Natural killer cell treated with Interleukin-12 subunit alpha and Interleukin-12 subunit beta and Interleukin-15 and Interleukin-18, amount 100 ng/mL, for 72 hours (primary cell): ENCODE results near the gene PCED1B. TPM values are rescaled to one million over a fixed set of nuclear protein-coding genes. Genes with fewer than 3 reads are reported as not detected.
"Not testable (repeated sequence)": the region's sequence is repeated elsewhere in the genome, so short reads cannot be mapped to it uniquely, and the experiment has no call there.

ENCODE experiments used
- ATAC-seq, 2 donors: fragments of 150-1000 bp; cut with Tn5 transposase in 1 of 2; sonication (Bioruptor Pico), chemical (Tn5 transposase) in 1 of 2; 2 replicates each; pipeline ENCODE4 v1.10.0; 2021
- DNase-seq: peaks from one replicate; pipeline ENCODE4 v3.0.0; 2022; ENCODE audit warnings: low spot score
- H3K27ac Mint-ChIP-seq, 2 donors: 1 replicate in 1 of 2; 2 replicates in 1 of 2; pipeline ENCODE4 v1.8.0; 2022; ENCODE audit warnings: mixed read lengths in 2 of 2, mild to moderate bottlenecking in 1 of 2, moderate library complexity in 1 of 2
- H3K27me3 Mint-ChIP-seq, 2 donors: 1 replicate in 1 of 2; 2 replicates in 1 of 2; pipeline ENCODE4 v1.8.0; 2022; ENCODE audit warnings: mixed read lengths in 2 of 2
- H3K36me3 Mint-ChIP-seq: one replicate; pipeline ENCODE4 v1.8.0; 2022; ENCODE audit warnings: mixed read lengths
- H3K4me1 Mint-ChIP-seq, 2 donors: 1 replicate in 1 of 2; 2 replicates in 1 of 2; pipeline ENCODE4 v1.8.0; 2022; ENCODE audit warnings: low read depth in 2 of 2, mixed read lengths in 2 of 2, mild to moderate bottlenecking in 1 of 2
- H3K4me3 Mint-ChIP-seq: one replicate; pipeline ENCODE4 v1.8.0; 2022; ENCODE audit warnings: mixed read lengths
- H3K9me3 Mint-ChIP-seq: 2 replicates; pipeline ENCODE4 v1.8.0; 2022; ENCODE audit warnings: mixed read lengths
- total RNA-seq, 2 donors: library from RNA; stranded (reverse); gene quantifications; one replicate each; pipeline ENCODE4 v1.2.3, GENCODE V29; 2022

Gene PCED1B
- total RNA-seq, 2 donors from 2014 or later = 39.5 to 41.2 TPM

DNA sequence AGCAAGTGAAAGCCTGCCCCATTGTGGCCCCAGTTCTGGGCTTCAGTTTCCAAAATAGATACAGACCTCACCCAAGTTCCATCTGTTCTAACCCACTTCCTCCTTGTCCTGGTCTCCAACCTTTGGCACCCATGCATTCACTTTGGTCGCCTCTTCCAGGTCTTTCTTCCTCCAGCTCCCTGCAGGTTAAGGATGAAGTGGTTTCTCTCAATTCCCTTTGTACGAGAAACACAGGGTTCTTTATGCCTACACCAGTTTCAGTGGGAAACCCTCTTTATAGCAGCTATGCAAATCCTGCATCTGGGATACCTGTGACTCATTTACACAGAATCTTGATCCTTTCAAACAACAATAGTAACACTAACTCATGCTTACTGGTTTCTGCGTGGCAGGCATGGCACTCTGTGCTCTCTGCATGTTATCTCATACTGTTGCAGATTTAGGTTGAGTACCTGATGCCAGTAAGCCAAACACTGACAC is 110.9 kb downstream of the PCED1B start:
- no peaks in the 10 kb centered on the region for H3K27me3 Mint-ChIP-seq
- DNase-seq (no peak), ATAC-seq (no peak)
- peak overlapping the region; percentile 82 for H3K4me3 Mint-ChIP-seq
- peak overlapping the region; percentile 95 to 98 for H3K27ac Mint-ChIP-seq
- peaks cover 61 to 63% of the 10 kb centered on the region in 2 donors for H3K4me1 Mint-ChIP-seq
- H3K36me3 Mint-ChIP-seq = peaks cover 14% of the 10 kb centered on the region
- H3K9me3 Mint-ChIP-seq = peaks cover 6% of the 10 kb centered on the region

DNA sequence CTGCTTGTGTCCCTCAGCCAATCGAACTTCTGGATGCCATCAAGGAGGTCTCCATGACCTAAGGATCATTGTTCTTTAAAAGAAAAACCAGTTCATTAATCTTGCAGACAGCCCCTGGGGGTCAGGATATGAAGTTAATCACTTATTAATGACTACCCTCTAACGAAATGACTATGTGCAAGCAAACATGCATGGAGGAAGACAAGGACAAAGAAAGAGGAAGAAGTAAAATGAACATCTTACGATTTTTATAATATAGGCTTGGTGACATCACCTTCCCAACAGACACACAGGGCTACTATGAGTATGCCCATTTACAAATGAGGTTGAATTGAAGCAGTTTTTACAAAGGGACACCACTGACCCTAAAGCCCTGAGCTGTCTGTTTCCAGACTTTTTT is 111.5 kb downstream of the PCED1B start:
- Mint-ChIP-seq H3K27ac (peak overlapping the region; percentile 95 to 98), H3K27me3 (no peaks in the 10 kb centered on the region), H3K36me3 (peaks cover 14% of the 10 kb centered on the region), H3K4me1 (peaks cover 61 to 63% of the 10 kb centered on the region in 2 donors), H3K9me3 (peaks cover 6% of the 10 kb centered on the region), H3K4me3 (peak overlapping the region; percentile 82)
- DNase-seq (no peak), ATAC-seq (no peak)

DNA sequence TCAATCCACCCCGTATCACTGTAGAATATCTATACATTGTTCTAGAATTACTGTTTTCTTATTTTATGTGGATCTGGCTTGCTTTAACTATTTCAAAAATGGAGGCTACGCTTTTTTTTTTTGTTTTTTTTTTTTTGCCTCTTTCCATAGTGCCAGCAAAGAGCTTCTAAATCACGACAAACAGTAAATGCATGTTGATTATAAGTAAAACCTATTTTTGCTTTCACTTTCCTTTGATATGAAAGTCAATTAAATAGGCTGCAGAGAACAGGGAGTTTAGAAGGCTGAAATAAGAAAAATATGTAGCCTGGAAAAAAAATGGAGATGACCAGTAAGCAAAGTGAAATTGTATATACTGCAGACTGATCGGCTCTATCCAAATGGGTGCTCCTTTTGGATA is 112.6 kb downstream of the PCED1B start:
- no peak for ATAC-seq
- H3K36me3 Mint-ChIP-seq = peaks cover 11% of the 10 kb centered on the region
- H3K4me3 Mint-ChIP-seq = peak overlapping the region; percentile 82
- H3K9me3 Mint-ChIP-seq = peaks cover 6% of the 10 kb centered on the region
- no peaks in the 10 kb centered on the region for H3K27me3 Mint-ChIP-seq
- no peak for DNase-seq
- peaks cover 57 to 59% of the 10 kb centered on the region in 2 donors for H3K4me1 Mint-ChIP-seq
- peak overlapping the region; percentile 95 to 98 for H3K27ac Mint-ChIP-seq

DNA sequence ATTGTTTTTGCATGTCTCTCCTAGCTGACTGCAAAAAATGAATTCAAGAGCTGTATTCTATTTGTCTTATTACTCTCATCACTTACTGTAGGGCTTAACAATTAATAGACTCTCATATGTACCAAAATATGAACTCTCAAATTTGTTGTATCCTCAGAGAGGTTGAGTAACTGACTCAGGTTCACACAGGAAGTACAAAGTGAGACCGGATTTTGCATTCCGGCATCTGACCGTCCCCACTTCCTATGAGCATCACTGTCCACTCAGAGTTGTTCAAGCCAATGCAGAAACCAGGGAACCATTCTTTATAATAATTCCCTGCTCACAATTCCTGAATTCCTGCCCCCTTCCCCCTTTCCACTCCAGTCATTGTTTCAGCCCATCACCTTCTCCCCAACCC is 113.6 kb downstream of the PCED1B start:
- ATAC-seq = peak; percentile 88 to 91
- Mint-ChIP-seq H3K9me3 (peaks cover 4% of the 10 kb centered on the region), H3K27me3 (no peaks in the 10 kb centered on the region), H3K27ac (peak overlapping the region; percentile 95 to 98), H3K4me1 (peaks cover 54 to 61% of the 10 kb centered on the region in 2 donors), H3K4me3 (peak overlapping the region; percentile 82), H3K36me3 (peaks cover 10% of the 10 kb centered on the region)
- DNase-seq = no peak

DNA sequence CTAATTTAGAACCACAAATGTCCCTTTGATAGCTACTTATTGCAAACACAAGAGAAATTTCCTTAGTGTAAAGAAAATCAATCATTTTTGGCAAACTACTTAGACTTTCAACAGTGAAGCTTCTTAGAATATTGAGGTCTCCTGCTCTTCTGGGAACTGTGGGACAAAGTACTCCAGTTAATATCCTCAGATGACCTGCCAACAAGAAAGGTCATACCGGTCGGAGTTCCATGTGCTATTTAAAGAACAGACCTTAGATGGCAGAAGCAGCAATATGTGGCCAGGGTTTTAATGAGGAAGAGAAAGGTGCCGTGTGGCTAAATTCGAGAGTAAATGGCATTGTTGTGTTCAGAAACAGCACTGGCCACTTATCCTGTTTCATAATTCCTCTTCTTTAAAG is 115.1 kb downstream of the PCED1B start:
- DNase-seq (no peak), ATAC-seq (no peak)
- peaks cover 54 to 57% of the 10 kb centered on the region in 2 donors for H3K4me1 Mint-ChIP-seq
- H3K9me3 Mint-ChIP-seq = peaks cover 4% of the 10 kb centered on the region
- H3K4me3 Mint-ChIP-seq = peak overlapping the region; percentile 82
- H3K27me3 Mint-ChIP-seq = no peaks in the 10 kb centered on the region
- peak overlapping the region; percentile 95 to 98 for H3K27ac Mint-ChIP-seq
- H3K36me3 Mint-ChIP-seq = peaks cover 4% of the 10 kb centered on the region

DNA sequence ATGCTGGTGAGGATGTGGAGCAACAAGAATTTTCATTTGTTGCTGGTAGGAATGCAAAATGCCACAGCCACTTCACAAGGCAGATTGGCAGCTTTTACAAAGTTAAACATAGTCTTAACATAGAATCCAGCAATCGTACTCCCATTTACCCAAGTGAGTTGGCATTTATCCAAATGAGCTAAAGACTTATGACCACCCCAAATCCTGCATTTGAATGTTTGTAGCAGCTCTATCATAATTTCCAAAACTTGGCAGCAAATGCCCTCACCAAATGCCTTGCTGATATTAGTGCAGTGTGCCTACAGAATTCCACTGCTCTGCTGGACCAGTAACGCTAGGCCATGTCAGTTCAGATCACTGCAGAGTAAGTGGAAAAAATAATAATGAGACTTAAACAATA is 121.0 kb downstream of the PCED1B start:
- H3K27ac Mint-ChIP-seq = peak overlapping the region; percentile 14 to 44
- no peak overlapping the region for H3K4me3 Mint-ChIP-seq
- peaks cover 26 to 38% of the 10 kb centered on the region in 2 donors for H3K4me1 Mint-ChIP-seq
- DNase-seq (no peak), ATAC-seq (no peak)
- H3K27me3 Mint-ChIP-seq = no peaks in the 10 kb centered on the region
- H3K36me3 Mint-ChIP-seq = peaks cover 16% of the 10 kb centered on the region
- H3K9me3 Mint-ChIP-seq = no peaks in the 10 kb centered on the region

DNA sequence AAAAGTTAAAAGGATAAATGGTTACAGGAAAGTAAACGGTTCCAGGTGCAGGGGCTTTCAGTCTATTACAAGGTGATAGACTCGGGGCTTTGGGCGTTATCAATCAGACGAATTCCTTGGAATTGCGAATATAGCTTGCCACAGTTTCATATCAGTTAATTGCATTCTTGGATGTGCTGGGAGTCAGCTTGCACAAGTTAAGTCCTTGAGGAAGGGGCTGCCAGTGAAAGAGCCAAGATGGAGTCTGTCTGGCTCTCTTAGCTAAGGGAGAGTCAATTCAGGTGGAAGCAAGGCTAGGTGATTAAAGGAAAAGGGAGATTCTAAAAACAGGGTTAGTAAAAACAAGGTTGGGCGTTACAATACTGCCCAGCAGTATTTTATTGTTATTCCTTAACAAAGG is 121.8 kb downstream of the PCED1B start:
- ATAC-seq, H3K9me3 Mint-ChIP-seq, H3K4me3 Mint-ChIP-seq, DNase-seq, H3K27me3 Mint-ChIP-seq: not testable (repeated sequence)
- peaks cover 33 to 45% of the 10 kb centered on the region in 2 donors for H3K4me1 Mint-ChIP-seq
- peak overlapping the region in 1 of 2 donors; percentile 44 for H3K27ac Mint-ChIP-seq
- H3K36me3 Mint-ChIP-seq = peaks cover 19% of the 10 kb centered on the region

DNA sequence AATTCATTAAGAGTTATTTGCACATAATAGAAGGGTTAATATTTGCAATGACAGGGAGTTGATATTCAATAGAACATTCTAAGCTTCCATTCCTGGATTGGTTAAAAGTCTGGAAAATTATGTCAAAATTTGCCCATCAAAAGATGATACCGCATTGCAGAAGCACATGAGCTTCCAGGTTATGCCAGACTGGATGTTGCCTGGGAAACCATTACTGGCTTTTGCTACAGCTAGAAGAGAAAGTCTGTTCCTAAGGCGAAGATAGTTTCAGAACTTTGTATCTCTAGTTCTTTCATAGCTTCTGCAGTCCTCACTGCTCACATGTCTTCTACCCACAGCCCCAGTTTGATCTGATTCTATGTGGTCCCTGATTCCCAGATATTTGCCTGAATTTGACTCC is 122.8 kb downstream of the PCED1B start:
- no peak overlapping the region for H3K4me3 Mint-ChIP-seq
- peaks cover 19% of the 10 kb centered on the region for H3K36me3 Mint-ChIP-seq
- H3K9me3 Mint-ChIP-seq = no peaks in the 10 kb centered on the region
- ATAC-seq = no peak
- no peak for DNase-seq
- peaks cover 43 to 55% of the 10 kb centered on the region in 2 donors for H3K4me1 Mint-ChIP-seq
- H3K27me3 Mint-ChIP-seq = no peaks in the 10 kb centered on the region
- no peak overlapping the region for H3K27ac Mint-ChIP-seq

DNA sequence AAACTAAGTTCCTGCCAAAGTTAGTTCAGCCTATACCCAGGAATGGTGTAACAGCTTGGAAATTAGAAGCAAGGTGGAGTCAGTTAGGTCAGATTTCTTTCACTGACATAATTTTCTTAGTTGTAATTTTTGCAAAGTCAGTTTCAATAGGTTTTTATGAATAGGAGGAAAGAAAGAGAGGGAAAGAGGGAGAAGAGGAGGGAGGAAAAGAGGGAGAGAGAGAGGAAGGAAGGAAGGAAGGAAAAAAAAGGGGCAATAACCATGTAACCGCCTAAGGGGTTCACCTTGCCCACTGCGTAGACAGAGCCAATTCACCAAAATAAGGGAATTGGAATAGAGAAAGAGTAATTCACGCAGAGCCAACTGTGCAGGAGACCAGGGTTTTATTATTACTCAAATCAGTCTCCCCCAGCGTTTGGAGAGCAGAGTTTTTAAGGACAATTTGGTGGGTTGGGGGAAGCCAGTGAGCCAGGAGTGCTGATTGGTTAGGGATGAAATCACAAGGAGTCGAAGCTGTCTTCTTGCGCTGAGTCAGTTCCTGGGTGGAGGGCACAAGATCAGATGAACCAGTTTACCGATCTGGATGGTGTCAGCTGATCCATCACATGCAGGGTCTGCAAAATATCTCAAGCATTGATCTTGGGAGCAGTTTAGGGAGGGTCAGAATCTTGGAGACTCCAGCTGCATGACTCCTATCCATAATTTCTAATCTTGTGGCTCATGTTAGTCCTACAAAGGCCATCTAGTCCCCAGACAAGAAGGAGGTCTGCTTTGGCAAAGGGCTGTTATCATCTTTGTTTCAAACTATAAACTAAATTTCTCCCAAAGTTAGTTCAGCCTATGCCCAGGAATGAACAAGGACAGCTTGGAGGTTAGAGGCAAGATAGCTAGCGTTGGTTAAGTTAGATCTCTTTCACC is 126.4 kb downstream of the PCED1B start:
- Mint-ChIP-seq H3K9me3 (no peaks in the 10 kb centered on the region), H3K4me3 (peak overlapping the region; percentile 75), H3K4me1 (peaks cover 58 to 61% of the 10 kb centered on the region in 2 donors), H3K36me3 (peaks cover 24% of the 10 kb centered on the region), H3K27ac (peak overlapping the region; percentile 64 to 81), H3K27me3 (no peaks in the 10 kb centered on the region)
- ATAC-seq = no peak
- DNase-seq = no peak

DNA sequence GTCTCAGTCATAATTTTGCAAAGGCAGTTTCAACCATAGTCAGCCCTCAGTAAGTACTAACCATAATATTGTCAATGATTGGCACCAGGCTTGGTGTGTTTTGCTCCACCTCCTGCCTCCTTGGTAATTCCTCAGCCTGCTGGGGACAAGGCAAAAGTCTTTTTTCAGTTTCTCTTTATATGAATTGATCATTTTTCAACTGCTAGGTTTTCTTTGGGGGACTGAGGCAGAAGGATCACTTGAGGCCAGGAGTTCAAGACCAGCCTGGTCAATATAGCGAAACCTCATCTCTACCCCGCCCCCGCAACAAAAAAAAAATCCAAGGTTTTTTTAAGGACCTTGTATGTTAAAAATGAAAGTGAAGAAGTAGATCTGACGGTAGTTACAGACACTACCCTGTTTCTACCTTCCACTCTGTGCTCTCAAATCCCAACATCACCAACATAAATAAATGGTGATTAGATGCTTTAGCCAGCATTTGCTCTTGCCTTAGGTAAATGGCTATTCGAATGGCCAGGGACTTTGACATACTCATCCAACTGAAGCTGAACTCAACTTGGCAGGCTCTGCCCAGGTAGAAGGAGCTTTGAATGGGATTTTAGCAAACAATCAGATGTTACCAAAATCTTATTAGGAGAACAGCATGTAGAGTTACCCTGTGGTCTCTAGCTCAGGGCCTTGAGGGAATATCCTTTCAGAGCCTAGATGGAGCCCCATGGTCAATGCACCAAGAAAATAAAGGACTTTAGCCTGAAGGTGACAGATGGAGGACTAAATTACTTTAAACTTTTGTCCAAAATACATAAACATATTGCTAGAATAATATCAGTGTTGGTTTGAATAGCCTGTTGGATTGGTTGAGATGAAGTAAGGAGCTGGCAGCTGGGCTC is 127.3 kb downstream of the PCED1B start:
- peak in 1 of 2 donors; percentile 25 for ATAC-seq
- Mint-ChIP-seq H3K36me3 (peaks cover 21% of the 10 kb centered on the region), H3K4me1 (peaks cover 61 to 63% of the 10 kb centered on the region in 2 donors), H3K9me3 (no peaks in the 10 kb centered on the region), H3K27ac (peak overlapping the region; percentile 64 to 81), H3K4me3 (peak overlapping the region; percentile 75), H3K27me3 (no peaks in the 10 kb centered on the region)
- DNase-seq = no peak

DNA sequence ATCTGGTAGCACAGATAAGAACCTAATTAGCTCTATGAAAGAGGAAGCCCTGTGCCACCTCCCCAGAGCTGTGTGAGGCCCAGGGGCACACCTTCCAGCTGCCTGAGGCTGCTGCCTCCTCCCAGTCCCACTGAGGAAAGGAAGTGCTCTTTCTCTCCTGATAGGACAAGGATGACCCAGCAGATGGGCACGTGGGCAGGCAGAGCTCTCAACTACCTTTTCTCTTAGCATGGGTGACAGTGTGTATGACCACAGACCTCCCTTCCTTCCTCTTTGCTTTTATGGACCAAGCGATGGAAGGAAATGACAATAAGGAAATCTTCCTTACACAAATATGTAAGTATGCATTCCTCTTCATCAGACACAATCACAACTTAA is 127.9 kb downstream of the PCED1B start:
- peak overlapping the region; percentile 64 to 81 for H3K27ac Mint-ChIP-seq
- H3K9me3 Mint-ChIP-seq = no peaks in the 10 kb centered on the region
- peaks cover 63 to 69% of the 10 kb centered on the region in 2 donors for H3K4me1 Mint-ChIP-seq
- peaks cover 21% of the 10 kb centered on the region for H3K36me3 Mint-ChIP-seq
- H3K27me3 Mint-ChIP-seq = no peaks in the 10 kb centered on the region
- ATAC-seq = peak; percentile 78 to 87
- H3K4me3 Mint-ChIP-seq = peak overlapping the region; percentile 75
- DNase-seq = no peak

DNA sequence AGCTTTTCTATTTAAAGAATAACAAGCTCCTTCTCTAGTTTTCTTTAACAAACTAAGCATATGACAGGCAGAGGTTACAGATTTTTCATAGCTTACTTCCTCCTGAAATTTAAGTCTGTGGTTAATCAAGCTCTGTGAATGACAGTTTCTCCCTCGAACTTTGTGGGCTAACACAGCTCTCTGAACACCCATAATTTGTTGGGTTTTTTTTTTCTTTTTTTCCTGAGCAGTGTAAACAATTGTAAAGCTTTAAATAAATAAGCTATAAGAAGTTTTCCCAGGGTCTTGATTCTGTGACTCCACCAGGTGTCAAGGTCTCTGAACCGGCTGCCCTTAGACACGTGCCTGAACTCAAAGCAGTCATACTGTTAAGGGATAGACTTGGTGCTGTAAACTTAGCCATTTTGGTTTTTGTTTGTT is 128.4 kb downstream of the PCED1B start:
- ATAC-seq (peak; percentile 40 to 53), DNase-seq (no peak)
- peak overlapping the region; percentile 75 for H3K4me3 Mint-ChIP-seq
- H3K9me3 Mint-ChIP-seq = no peaks in the 10 kb centered on the region
- peaks cover 65 to 74% of the 10 kb centered on the region in 2 donors for H3K4me1 Mint-ChIP-seq
- H3K27ac Mint-ChIP-seq = peak overlapping the region; percentile 64 to 81
- peaks cover 21% of the 10 kb centered on the region for H3K36me3 Mint-ChIP-seq
- H3K27me3 Mint-ChIP-seq = no peaks in the 10 kb centered on the region

DNA sequence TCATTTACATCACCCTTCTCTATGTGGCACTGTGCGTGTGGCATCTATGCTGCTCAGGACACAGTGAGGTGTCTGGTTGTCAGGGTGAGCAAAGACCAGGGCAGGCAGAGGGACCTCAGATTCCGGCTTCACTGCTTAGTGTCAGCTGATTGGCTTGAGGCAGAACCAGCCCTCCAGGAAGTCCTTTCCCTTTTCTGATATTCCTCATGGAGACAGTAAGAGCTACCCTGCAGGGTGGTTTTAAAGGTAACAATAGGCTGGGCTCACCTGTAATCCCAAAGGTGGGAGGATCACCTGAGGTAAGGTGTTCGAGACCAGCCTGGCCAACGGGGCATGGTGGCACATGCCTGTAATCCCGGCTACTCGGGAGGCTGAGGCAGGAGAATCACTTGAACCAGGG is 129.6 kb downstream of the PCED1B start:
- DNase-seq = no peak
- Mint-ChIP-seq H3K27me3 (no peaks in the 10 kb centered on the region), H3K4me3 (peak overlapping the region; percentile 75), H3K9me3 (no peaks in the 10 kb centered on the region), H3K36me3 (peaks cover 22% of the 10 kb centered on the region), H3K4me1 (peaks cover 68 to 80% of the 10 kb centered on the region in 2 donors), H3K27ac (peak overlapping the region; percentile 64 to 81)
- ATAC-seq = no peak
